HCT116 (cell line): ENCODE results near the gene A2ML1. TPM values are rescaled to one million over a fixed set of nuclear protein-coding genes. Genes with fewer than 3 reads are reported as not detected.

Experiments
- ATAC-seq: fragments of 200-7000 bp; cut with Tn5 transposase; 2 replicates; pipeline ENCODE4 v1.9.1; 2020; ENCODE audit warnings: mild to moderate bottlenecking, moderate library complexity
- BruUV-seq: library from RNA; stranded (reverse); fragments of 400-500 nt; replicated peaks from 2 replicates; lab custom pipeline; 2021; lab: Mats Ljungman, UMichigan
- CTCF ChIA-PET: fragments of 300-600 bp; sonication (Branson Sonifier 250); formaldehyde crosslinking; loops from one replicate; lab custom pipeline; 2021; ENCODE audit warnings: antibody characterized with exemption; lab: Charles Lee
- POLR2A ChIA-PET: fragments of 300-600, 350-600 bp; sonication (Branson Sonifier 250); formaldehyde crosslinking; loops from one replicate; lab custom pipeline; 2021; ENCODE audit warnings: antibody characterized with exemption; lab: Charles Lee
- RAD21 ChIA-PET, 2 experiments: fragments of 300-600 bp; sonication (Branson Sonifier 250); formaldehyde crosslinking; loops; one replicate each; lab custom pipeline; 2023; ENCODE audit warnings: low total read pairs in 2 of 2; ENCODE audit not compliant: uncharacterized antibody in 2 of 2, unreplicated experiment in 2 of 2, low non-redundant PET in 1 of 2; lab: Charles Lee
- DNase-seq: peaks from one replicate; pipeline ENCODE4 v3.0.0-alpha.2; 2010; ENCODE audit warnings: low read depth, low spot score
- H2AFZ ChIP-seq: fragments of 200-600 bp; shearing (Covaris generic), sonication (generic); 2 replicates; pipeline ENCODE4 v1.6.1; 2017; ENCODE audit warnings: low read depth, mixed run types, mixed read lengths, antibody characterized with exemption, low read length; ENCODE audit not compliant: poor library complexity, severe bottlenecking
- H3K27ac ChIP-seq: 2 replicates; pipeline ENCODE4 v1.5.1; 2012; ENCODE audit warnings: low read depth, low read length
- H3K27me3 ChIP-seq: fragments of 200-600 bp; sonication (generic); 2 replicates; pipeline ENCODE4 v1.6.1; 2016; ENCODE audit warnings: mixed run types, low read length, mixed read lengths; ENCODE audit not compliant: insufficient read depth
- H3K36me3 ChIP-seq, 2 experiments: fragments of 200-500 bp in 1 of 2; fragments of 200-600 bp in 1 of 2; sonication (Bioruptor generic) in 1 of 2; sonication (generic) in 1 of 2; 2 replicates each; pipeline versions ENCODE4 v1.5.1 to v1.6.1; 2014 to 2016; ENCODE audit warnings: low read length in 2 of 2, inconsistent platforms in 1 of 2, mixed read lengths in 1 of 2, mixed run types in 1 of 2; ENCODE audit not compliant: insufficient read depth in 2 of 2, control insufficient read depth in 1 of 2
- H3K4me1 ChIP-seq, 2 experiments: fragments of 200-600 bp in 1 of 2; sonication (generic) in 1 of 2; 2 replicates each; pipeline versions ENCODE4 v1.5.1 to v1.6.1; 2012 to 2017; ENCODE audit warnings: low read length in 2 of 2, inconsistent platforms in 1 of 2, mild to moderate bottlenecking in 1 of 2, mixed read lengths in 1 of 2, mixed run types in 1 of 2, moderate library complexity in 1 of 2; ENCODE audit not compliant: insufficient read depth in 2 of 2, control insufficient read depth in 1 of 2
- H3K4me2 ChIP-seq: fragments of 200-600 bp; sonication (generic); 2 replicates; pipeline ENCODE4 v1.6.1; 2017; ENCODE audit warnings: mixed run types, low read length, mixed read lengths
- H3K4me3 ChIP-seq, 2 experiments: fragments of 200-600 bp in 1 of 2; sonication (generic) in 1 of 2; replicated peaks in 1 of 2; 2 replicates each; pipeline ENCODE4 v1.5.1; 2011 to 2016; ENCODE audit warnings: low read length in 2 of 2, control low read depth in 1 of 2, low read depth in 1 of 2, mild to moderate bottlenecking in 1 of 2, mixed read lengths in 1 of 2, mixed run types in 1 of 2
- H3K79me2 ChIP-seq: fragments of 200-600 bp; sonication (generic); 2 replicates; pipeline ENCODE4 v1.6.1; 2017; ENCODE audit warnings: mild to moderate bottlenecking, mixed run types, low read length, moderate library complexity, mixed read lengths; ENCODE audit not compliant: insufficient read depth
- H3K9ac ChIP-seq: fragments of 200-600 bp; sonication (generic); 2 replicates; pipeline ENCODE4 v1.6.1; 2016; ENCODE audit warnings: low read length, mixed read lengths
- H3K9me2 ChIP-seq: fragments of 200-600 bp; sonication (generic), shearing (Covaris generic); 2 replicates; pipeline ENCODE4 v1.6.1; 2017; ENCODE audit warnings: mixed run types, mild to moderate bottlenecking, moderate library complexity; ENCODE audit not compliant: insufficient read depth
- H3K9me3 ChIP-seq, 2 experiments: fragments of 200-500 bp in 1 of 2; fragments of 200-600 bp in 1 of 2; sonication (Bioruptor generic) in 1 of 2; sonication (generic) in 1 of 2; 2 replicates each; pipeline ENCODE4 v1.6.1; 2014 to 2017; ENCODE audit warnings: low read length in 2 of 2, mixed read lengths in 2 of 2, inconsistent platforms in 1 of 2, low read depth in 1 of 2, mild to moderate bottlenecking in 1 of 2, mixed run types in 1 of 2, moderate library complexity in 1 of 2; ENCODE audit not compliant: control insufficient read depth in 1 of 2, insufficient read depth in 1 of 2
- H4K20me1 ChIP-seq: fragments of 200-600 bp; sonication (generic), shearing (Covaris generic); 2 replicates; pipeline ENCODE4 v1.6.1; 2017; ENCODE audit warnings: mixed run types, mild to moderate bottlenecking, moderate library complexity; ENCODE audit not compliant: insufficient read depth
- FOSL1 ChIP-seq: IDR thresholded peaks from 2 replicates; pipeline ENCODE4 v1.6.1; 2012; ENCODE audit warnings: low read depth
- POLR2A ChIP-seq: IDR thresholded peaks from 2 replicates; pipeline ENCODE4 v1.7.0; 2011; ENCODE audit warnings: borderline replicate concordance; ENCODE audit not compliant: insufficient read depth, insufficient read length; ENCODE audit errors: extremely low read depth
- POLR2AphosphoS5 ChIP-seq: IDR thresholded peaks from 2 replicates; pipeline ENCODE4 v1.6.1; 2011; ENCODE audit warnings: mild to moderate bottlenecking, low read depth, low read length, moderate library complexity
- SIN3A ChIP-seq: IDR thresholded peaks from 2 replicates; pipeline ENCODE4 v1.6.1; 2012; ENCODE audit warnings: low read depth
- intact Hi-C: fragments of 100-400 bp; cut with micrococcal nuclease; formaldehyde crosslinking; loops from 2 replicates; pipeline ENCODE4 v1.10.0; 2022
- total RNA-seq: library from RNA; stranded (reverse); gene quantifications from one replicate; pipeline ENCODE4 v1.2.1, GENCODE V29; 2021; ENCODE audit not compliant: unreplicated experiment
- TF ChIP-seq, protein P1 (sequence below), 3 experiments: fragments of 200-600 bp in 1 of 3; sonication (generic) in 1 of 3; IDR thresholded peaks in 2 of 3; conservative IDR thresholded peaks in 1 of 3; 2 replicates each; pipeline ENCODE4 v1.5.1; 2012 to 2017; ENCODE audit warnings: low read depth in 2 of 3, low read length in 2 of 3, antibody characterized with exemption in 1 of 3, borderline replicate concordance in 1 of 3, control low read depth in 1 of 3, mild to moderate bottlenecking in 1 of 3, mixed read lengths in 1 of 3, mixed run types in 1 of 3, moderate library complexity in 1 of 3; ENCODE audit not compliant: insufficient read depth in 1 of 3

A2ML1 gene
- total RNA-seq, 1 experiment from 2014 or later = not detected

DNA sequence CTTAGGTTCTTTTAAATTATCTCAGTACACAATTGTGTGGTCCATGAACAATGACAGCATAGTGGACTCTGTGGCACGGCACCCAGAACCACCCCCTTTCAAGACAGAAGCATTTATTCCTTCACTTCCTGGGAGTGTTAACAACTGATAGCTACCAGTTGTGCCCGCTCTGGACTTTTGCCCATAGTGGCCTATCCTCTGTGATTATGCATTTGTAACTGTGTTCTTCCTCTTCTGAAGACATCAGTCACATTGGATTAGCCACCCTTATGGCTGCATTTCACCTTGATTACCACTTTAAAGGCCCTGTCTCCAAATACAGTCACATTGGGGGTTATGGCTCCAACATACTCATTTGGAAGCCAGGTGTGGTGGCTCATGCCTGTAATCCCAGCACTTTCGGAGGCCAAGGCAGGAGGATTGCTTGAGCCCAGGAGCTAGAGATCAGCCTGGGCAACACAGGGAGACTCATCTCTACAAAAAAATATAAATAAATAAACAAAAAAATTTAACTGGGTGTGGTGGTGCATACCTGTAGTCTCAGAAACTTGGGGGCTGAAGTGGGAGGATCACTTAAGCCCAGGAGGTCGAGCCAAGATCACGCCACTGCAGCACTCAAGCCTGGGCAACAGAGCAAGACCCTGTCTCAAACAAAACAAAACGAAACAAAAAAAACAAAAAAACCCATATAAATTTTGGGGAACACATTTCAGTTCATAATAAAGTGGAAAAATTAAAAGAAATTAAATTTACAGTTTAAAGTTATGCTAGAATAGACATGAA, 64.3 kb downstream of the A2ML1 start (continued):
- TF ChIP-seq, protein P1, sequence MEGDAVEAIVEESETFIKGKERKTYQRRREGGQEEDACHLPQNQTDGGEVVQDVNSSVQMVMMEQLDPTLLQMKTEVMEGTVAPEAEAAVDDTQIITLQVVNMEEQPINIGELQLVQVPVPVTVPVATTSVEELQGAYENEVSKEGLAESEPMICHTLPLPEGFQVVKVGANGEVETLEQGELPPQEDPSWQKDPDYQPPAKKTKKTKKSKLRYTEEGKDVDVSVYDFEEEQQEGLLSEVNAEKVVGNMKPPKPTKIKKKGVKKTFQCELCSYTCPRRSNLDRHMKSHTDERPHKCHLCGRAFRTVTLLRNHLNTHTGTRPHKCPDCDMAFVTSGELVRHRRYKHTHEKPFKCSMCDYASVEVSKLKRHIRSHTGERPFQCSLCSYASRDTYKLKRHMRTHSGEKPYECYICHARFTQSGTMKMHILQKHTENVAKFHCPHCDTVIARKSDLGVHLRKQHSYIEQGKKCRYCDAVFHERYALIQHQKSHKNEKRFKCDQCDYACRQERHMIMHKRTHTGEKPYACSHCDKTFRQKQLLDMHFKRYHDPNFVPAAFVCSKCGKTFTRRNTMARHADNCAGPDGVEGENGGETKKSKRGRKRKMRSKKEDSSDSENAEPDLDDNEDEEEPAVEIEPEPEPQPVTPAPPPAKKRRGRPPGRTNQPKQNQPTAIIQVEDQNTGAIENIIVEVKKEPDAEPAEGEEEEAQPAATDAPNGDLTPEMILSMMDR (IDR thresholded peaks at IDR 0.05 in 2 of 3, conservative IDR thresholded peaks at IDR 0.05 in 1 of 3; ENCODE audit: borderline replicate concordance in 1 of 3, insufficient read depth in 1 of 3, low read depth in 2 of 3, low read length in 2 of 3) = no peak
- TF ChIP-seq FOSL1 = no peak

DNA sequence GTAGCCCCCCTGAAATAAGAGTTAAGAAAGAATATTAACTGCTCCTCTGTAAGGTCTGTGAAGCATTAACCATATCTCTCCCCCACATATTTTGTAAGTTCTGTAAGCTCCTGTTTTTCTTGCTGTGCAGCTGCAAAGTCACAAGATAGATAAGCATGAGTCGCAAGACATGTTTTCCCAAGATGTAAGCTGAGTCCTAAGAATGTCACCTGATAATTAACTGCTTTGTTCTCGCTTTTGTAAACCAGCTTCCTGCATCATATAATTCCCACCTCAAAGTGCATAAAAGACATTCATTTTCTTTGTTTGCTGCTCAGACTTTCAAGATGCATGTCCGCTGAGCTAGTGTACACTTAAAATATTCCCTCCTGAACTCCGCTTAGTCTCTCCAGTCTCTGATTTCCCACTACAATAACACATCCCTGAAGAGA, 64.9 kb downstream of the A2ML1 start:
- DNase-seq (no peak), ATAC-seq (no peak)
- intact Hi-C loops = no loop called here
- Histone ChIP-seq H3K4me3 (no peak overlapping the region), H2AFZ (no peak overlapping the region), H3K9ac (no peak overlapping the region), H3K4me2 (no peak overlapping the region), H3K9me3 (no peaks in the 10 kb centered on the region), H4K20me1 (no peaks in the 10 kb centered on the region), H3K79me2 (no peaks in the 10 kb centered on the region), H3K27ac (no peak overlapping the region), H3K27me3 (no peaks in the 10 kb centered on the region), H3K4me1 (peaks cover 0 to 4% of the 10 kb centered on the region in 2 experiments; a peak in 1 of 4 replicates), H3K36me3 (no peaks in the 10 kb centered on the region), H3K9me2 (no peaks in the 10 kb centered on the region)
- ChIA-PET RAD21 (no interaction called here), POLR2A (no interaction called here), CTCF (no interaction called here)
- no TSS peak for BruUV-seq
- TF ChIP-seq POLR2AphosphoS5 (no peak), SIN3A (no peak), POLR2A (no peak)
